ENCODE results near the gene GCSAM. TPM values are rescaled to one million over a fixed set of nuclear protein-coding genes. Genes with fewer than 3 reads are reported as not detected.

GCSAM gene
- total RNA-seq, 1 donor from 2014 or later = 0.67 TPM

GRCh38 chr3:112095731-112096130, 37.3 kb downstream of the GCSAM start:
- H3K27me3 Mint-ChIP-seq (ENCODE audit: low read depth) = no peaks in the 10 kb centered on the region
- no peak for TF ChIP-seq CTCF (IDR thresholded peaks at IDR 0.05; ENCODE audit: unreplicated experiment)
- DNase-seq (ENCODE audit: low spot score in 2 of 2, unreplicated experiment in 2 of 2) = no peak
- H3K36me3 Mint-ChIP-seq = peaks cover 15% of the 10 kb centered on the region
- H3K4me3 Mint-ChIP-seq = no peak overlapping the region
- H3K4me1 Mint-ChIP-seq = peaks cover 20% of the 10 kb centered on the region
- H3K27ac Mint-ChIP-seq = no peak overlapping the region
- peaks cover 24% of the 10 kb centered on the region for H3K9me3 Mint-ChIP-seq

- no peak for DNase-seq (ENCODE audit: low spot score in 2 of 2, unreplicated experiment in 2 of 2)
- Mint-ChIP-seq H3K4me3 (no peak overlapping the region), H3K4me1 (peaks cover 33% of the 10 kb centered on the region), H3K36me3 (peaks cover 13% of the 10 kb centered on the region), H3K27ac (peak overlapping the region; percentile 73), H3K9me3 (peaks cover 22% of the 10 kb centered on the region), H3K27me3 (ENCODE audit: low read depth) (peaks cover 1% of the 10 kb centered on the region)
- TF ChIP-seq CTCF (IDR thresholded peaks at IDR 0.05; ENCODE audit: unreplicated experiment) = no peak
Measured at GRCh38 chr3:112093180-112093522, 39.9 kb downstream of the GCSAM start.

GRCh38 chr3:112092496-112093179, 40.4 kb downstream of the GCSAM start:
- peaks cover 19% of the 10 kb centered on the region for H3K9me3 Mint-ChIP-seq
- H3K4me1 Mint-ChIP-seq = peaks cover 33% of the 10 kb centered on the region
- no peak for DNase-seq (ENCODE audit: low spot score in 2 of 2, unreplicated experiment in 2 of 2)
- peak overlapping the region; percentile 73 for H3K27ac Mint-ChIP-seq
- H3K27me3 Mint-ChIP-seq (ENCODE audit: low read depth) = peaks cover 1% of the 10 kb centered on the region
- peaks cover 13% of the 10 kb centered on the region for H3K36me3 Mint-ChIP-seq
- no peak for TF ChIP-seq CTCF (IDR thresholded peaks at IDR 0.05; ENCODE audit: unreplicated experiment)
- no peak overlapping the region for H3K4me3 Mint-ChIP-seq

GRCh38 chr3:112090887-112091586, 42.0 kb downstream of the GCSAM start:
- H3K9me3 Mint-ChIP-seq = peaks cover 14% of the 10 kb centered on the region
- peaks cover 3% of the 10 kb centered on the region for H3K27me3 Mint-ChIP-seq (ENCODE audit: low read depth)
- DNase-seq (ENCODE audit: low spot score in 2 of 2, unreplicated experiment in 2 of 2) = no peak
- H3K4me1 Mint-ChIP-seq = peaks cover 43% of the 10 kb centered on the region
- no peak overlapping the region for H3K27ac Mint-ChIP-seq
- TF ChIP-seq CTCF (IDR thresholded peaks at IDR 0.05; ENCODE audit: unreplicated experiment) = no peak
- H3K36me3 Mint-ChIP-seq = peaks cover 9% of the 10 kb centered on the region
- H3K4me3 Mint-ChIP-seq = no peak overlapping the region

GRCh38 chr3:112089956-112090886, 42.8 kb downstream of the GCSAM start:
- peaks cover 5% of the 10 kb centered on the region for H3K9me3 Mint-ChIP-seq
- no peak overlapping the region for H3K27ac Mint-ChIP-seq
- peaks cover 50% of the 10 kb centered on the region for H3K4me1 Mint-ChIP-seq
- no peak for DNase-seq (ENCODE audit: low spot score in 2 of 2, unreplicated experiment in 2 of 2)
- TF ChIP-seq CTCF (IDR thresholded peaks at IDR 0.05; ENCODE audit: unreplicated experiment) = no peak
- no peak overlapping the region for H3K4me3 Mint-ChIP-seq
- H3K36me3 Mint-ChIP-seq = peaks cover 1% of the 10 kb centered on the region
- H3K27me3 Mint-ChIP-seq (ENCODE audit: low read depth) = peaks cover 3% of the 10 kb centered on the region

Data from mesothelial cell of epicardium (in vitro differentiated cells).